A673 (cell line): ENCODE data around the gene HYDIN.
"Not testable (repeated sequence)": the region's sequence is repeated elsewhere in the genome, so short reads cannot be mapped to it uniquely, and the experiment has no call there.

Source experiments
- EZH2 ChIP-seq: fragments of 200-600 bp; sonication (generic); IDR thresholded peaks from 2 replicates; pipeline ENCODE4 v1.6.1; 2017; ENCODE audit warnings: borderline replicate concordance, low read depth, mild to moderate bottlenecking, mixed read lengths, antibody characterized with exemption, low read length; ENCODE audit not compliant: poor library complexity, severe bottlenecking
- TF ChIP-seq, protein P1 (sequence below): fragments of 300-800, 200-600 bp; sonication (generic); conservative IDR thresholded peaks from 2 replicates; pipeline ENCODE4 v1.5.1; 2017; ENCODE audit warnings: low read depth, mild to moderate bottlenecking, antibody characterized with exemption, low read length, moderate library complexity, mixed read lengths

DNA sequence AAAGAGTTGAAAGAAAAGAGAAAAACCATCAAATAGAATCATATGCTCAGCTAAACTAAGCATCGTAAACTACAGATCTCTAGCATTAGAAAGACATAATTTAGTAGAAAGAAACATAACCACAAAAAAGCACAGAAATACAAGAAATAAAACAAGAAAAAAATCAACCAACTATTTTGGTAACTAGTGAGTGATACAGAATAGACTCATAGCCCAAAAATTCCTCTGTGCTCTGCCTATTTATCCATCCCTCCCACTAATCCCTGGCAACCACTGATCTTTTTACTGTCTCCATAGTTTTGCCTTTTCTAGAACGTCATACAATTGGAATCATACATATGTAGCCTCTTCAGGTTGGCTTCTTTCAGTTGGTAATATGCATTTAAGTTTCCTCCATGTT, 180.2 kb downstream of the HYDIN start:
- TF ChIP-seq, protein P1, sequence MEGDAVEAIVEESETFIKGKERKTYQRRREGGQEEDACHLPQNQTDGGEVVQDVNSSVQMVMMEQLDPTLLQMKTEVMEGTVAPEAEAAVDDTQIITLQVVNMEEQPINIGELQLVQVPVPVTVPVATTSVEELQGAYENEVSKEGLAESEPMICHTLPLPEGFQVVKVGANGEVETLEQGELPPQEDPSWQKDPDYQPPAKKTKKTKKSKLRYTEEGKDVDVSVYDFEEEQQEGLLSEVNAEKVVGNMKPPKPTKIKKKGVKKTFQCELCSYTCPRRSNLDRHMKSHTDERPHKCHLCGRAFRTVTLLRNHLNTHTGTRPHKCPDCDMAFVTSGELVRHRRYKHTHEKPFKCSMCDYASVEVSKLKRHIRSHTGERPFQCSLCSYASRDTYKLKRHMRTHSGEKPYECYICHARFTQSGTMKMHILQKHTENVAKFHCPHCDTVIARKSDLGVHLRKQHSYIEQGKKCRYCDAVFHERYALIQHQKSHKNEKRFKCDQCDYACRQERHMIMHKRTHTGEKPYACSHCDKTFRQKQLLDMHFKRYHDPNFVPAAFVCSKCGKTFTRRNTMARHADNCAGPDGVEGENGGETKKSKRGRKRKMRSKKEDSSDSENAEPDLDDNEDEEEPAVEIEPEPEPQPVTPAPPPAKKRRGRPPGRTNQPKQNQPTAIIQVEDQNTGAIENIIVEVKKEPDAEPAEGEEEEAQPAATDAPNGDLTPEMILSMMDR, result not testable (repeated sequence)
- not testable (repeated sequence) for TF ChIP-seq EZH2
